Calu3 (cell line): Measurements from ENCODE around the gene LHB. TPM values are rescaled to one million over a fixed set of nuclear protein-coding genes. Genes with fewer than 3 reads are reported as not detected.

Experiments
- BruUV-seq: library from RNA; stranded (reverse); fragments of 400-500 nt; replicated peaks from 2 replicates; lab custom pipeline; 2021; lab: Mats Ljungman, UMichigan
- CTCF ChIA-PET: fragments of 300-600 bp; sonication (Branson Sonifier 250); formaldehyde crosslinking; loops from one replicate; lab custom pipeline; 2022; ENCODE audit warnings: antibody characterized with exemption; lab: Charles Lee
- DNase-seq: peaks from one replicate; pipeline ENCODE4 v3.0.0; 2022
- H3K27ac Mint-ChIP-seq: one replicate; pipeline ENCODE4 v1.8.0; 2022; ENCODE audit warnings: mixed read lengths; ENCODE audit not compliant: unreplicated experiment
- H3K27me3 Mint-ChIP-seq: one replicate; pipeline ENCODE4 v1.8.0; 2022; ENCODE audit warnings: mixed read lengths; ENCODE audit not compliant: unreplicated experiment
- H3K36me3 Mint-ChIP-seq: one replicate; pipeline ENCODE4 v1.8.0; 2022; ENCODE audit warnings: mild to moderate bottlenecking, moderate library complexity, mixed read lengths; ENCODE audit not compliant: insufficient read depth, unreplicated experiment
- H3K4me1 Mint-ChIP-seq: one replicate; pipeline ENCODE4 v1.8.0; 2022; ENCODE audit warnings: mild to moderate bottlenecking, low read depth, mixed read lengths; ENCODE audit not compliant: unreplicated experiment
- H3K4me3 Mint-ChIP-seq: one replicate; pipeline ENCODE4 v1.8.0; 2022; ENCODE audit warnings: mild to moderate bottlenecking, low read depth, moderate library complexity, mixed read lengths; ENCODE audit not compliant: unreplicated experiment
- H3K9me3 Mint-ChIP-seq: one replicate; pipeline ENCODE4 v1.8.0; 2022; ENCODE audit warnings: low read depth, mixed read lengths; ENCODE audit not compliant: unreplicated experiment
- intact Hi-C: fragments of 100-400 bp; cut with micrococcal nuclease; formaldehyde crosslinking; loops from one replicate; pipeline ENCODE4 v1.10.0; 2022; ENCODE audit not compliant: unreplicated experiment
- microRNA-seq: library from miRNA; unstranded; fragments of <30 nt; microRNA quantifications from one replicate; pipeline ENCODE4 v1.2.0, GENCODE V29; 2022
- total RNA-seq: library from RNA; stranded (reverse); gene quantifications from 2 replicates; pipeline ENCODE4 v1.2.3, GENCODE V29; 2022
- TF ChIP-seq, protein P1 (sequence below): fragments of 200-600 bp; IDR thresholded peaks from one replicate; pipeline ENCODE4 v1.8.0; 2022; ENCODE audit warnings: antibody characterized with exemption; ENCODE audit not compliant: unreplicated experiment

The LHB gene
- total RNA-seq, 1 experiment from 2014 or later = 1.1 TPM

DNA sequence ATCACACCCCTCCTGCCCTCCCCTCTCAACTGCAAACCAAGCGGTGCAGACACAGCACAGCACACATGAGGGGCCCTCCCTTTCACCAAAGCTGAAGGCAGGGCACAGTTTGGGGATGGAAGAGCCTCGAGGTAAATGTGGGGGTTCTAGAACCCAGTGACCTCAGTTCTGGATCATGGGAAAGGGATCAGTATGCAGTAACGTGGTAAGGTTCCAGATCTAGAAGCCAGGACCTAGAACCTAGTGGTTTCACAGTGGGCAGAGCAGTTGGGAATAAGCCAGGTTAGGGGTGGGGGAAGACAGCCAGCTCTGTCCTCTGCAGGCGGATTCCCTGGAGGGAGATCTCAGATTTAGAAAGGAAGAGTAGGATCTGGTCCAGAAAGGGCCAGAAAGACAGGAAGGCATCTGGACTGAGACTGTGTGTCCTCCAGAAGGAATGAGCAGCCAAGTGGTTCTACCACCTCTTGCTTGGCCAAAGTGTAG, 48.7 kb downstream of the LHB start:
- Mint-ChIP-seq H3K27ac (peak overlapping the region; percentile 99), H3K36me3 (peaks cover 75% of the 10 kb centered on the region), H3K27me3 (no peaks in the 10 kb centered on the region), H3K9me3 (no peaks in the 10 kb centered on the region), H3K4me3 (peak overlapping the region; percentile 98), H3K4me1 (peaks cover 25% of the 10 kb centered on the region)
- no peak for DNase-seq
- TSS peak; percentile 10 for BruUV-seq
- intact Hi-C loops = loop anchor here (5.0 kb wide), 1 partner anchor 331 kb away; the partner anchor contains the start of gene DBP
- CTCF ChIA-PET = no interaction called here
- TF ChIP-seq, protein P1, sequence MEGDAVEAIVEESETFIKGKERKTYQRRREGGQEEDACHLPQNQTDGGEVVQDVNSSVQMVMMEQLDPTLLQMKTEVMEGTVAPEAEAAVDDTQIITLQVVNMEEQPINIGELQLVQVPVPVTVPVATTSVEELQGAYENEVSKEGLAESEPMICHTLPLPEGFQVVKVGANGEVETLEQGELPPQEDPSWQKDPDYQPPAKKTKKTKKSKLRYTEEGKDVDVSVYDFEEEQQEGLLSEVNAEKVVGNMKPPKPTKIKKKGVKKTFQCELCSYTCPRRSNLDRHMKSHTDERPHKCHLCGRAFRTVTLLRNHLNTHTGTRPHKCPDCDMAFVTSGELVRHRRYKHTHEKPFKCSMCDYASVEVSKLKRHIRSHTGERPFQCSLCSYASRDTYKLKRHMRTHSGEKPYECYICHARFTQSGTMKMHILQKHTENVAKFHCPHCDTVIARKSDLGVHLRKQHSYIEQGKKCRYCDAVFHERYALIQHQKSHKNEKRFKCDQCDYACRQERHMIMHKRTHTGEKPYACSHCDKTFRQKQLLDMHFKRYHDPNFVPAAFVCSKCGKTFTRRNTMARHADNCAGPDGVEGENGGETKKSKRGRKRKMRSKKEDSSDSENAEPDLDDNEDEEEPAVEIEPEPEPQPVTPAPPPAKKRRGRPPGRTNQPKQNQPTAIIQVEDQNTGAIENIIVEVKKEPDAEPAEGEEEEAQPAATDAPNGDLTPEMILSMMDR = no peak

DNA sequence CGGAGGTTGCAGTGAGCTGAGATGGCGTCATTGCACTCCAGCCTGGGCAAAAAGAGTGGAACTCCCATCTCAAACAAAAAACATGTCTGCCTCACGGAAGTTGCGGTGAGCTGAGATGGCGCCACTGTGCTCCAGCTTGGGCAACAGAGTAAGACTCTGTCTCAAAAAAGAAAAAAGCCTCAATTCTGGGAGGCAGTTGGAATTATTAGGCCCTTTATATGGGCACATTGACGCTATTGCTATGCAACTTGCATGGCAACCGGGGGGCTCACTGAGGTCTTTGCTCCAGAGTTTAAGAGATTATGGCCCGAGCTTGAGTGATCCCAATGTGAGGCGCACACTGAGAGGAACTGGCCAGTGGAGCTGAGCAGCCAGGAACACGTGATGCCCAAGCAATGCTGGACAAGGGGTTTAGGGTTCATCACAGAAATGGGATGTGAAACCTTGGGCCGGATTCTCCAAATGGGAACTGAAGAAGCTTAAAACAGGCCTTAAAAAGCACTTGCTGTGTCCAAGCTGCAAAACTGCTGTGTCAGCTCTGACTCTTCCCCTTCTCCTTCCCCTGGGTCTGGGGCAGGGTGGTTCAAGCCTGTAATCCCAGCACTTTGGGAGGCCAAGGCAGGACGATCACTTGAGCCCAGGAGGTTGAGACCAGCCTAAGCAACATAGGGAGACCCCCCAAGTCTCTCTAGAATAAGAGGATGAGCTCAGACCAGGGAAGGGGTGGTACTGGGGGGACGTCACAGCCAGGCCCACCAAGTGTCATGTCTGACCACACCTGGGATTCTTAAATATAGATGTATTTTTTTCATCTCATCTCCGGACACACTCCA, 49.3 kb downstream of the LHB start:
- no peak for DNase-seq
- H3K27me3 Mint-ChIP-seq = no peaks in the 10 kb centered on the region
- H3K4me1 Mint-ChIP-seq = peaks cover 31% of the 10 kb centered on the region
- peaks cover 82% of the 10 kb centered on the region for H3K36me3 Mint-ChIP-seq
- peak overlapping the region; percentile 98 for H3K4me3 Mint-ChIP-seq
- H3K27ac Mint-ChIP-seq = peak overlapping the region; percentile 99
- CTCF ChIA-PET = interaction anchor here (0.6 to 1.4 kb wide), 2 partner anchors 9 to 26 kb away, joined by 3 to 4 read pairs; partner anchors contain the start of genes GYS1 and RUVBL2
- intact Hi-C loops = loop anchor here (5.0 kb wide), 1 partner anchor 330 kb away; the partner anchor contains the start of gene DBP
- TF ChIP-seq, protein P1 = no peak
- no peaks in the 10 kb centered on the region for H3K9me3 Mint-ChIP-seq
- no TSS peak for BruUV-seq

DNA sequence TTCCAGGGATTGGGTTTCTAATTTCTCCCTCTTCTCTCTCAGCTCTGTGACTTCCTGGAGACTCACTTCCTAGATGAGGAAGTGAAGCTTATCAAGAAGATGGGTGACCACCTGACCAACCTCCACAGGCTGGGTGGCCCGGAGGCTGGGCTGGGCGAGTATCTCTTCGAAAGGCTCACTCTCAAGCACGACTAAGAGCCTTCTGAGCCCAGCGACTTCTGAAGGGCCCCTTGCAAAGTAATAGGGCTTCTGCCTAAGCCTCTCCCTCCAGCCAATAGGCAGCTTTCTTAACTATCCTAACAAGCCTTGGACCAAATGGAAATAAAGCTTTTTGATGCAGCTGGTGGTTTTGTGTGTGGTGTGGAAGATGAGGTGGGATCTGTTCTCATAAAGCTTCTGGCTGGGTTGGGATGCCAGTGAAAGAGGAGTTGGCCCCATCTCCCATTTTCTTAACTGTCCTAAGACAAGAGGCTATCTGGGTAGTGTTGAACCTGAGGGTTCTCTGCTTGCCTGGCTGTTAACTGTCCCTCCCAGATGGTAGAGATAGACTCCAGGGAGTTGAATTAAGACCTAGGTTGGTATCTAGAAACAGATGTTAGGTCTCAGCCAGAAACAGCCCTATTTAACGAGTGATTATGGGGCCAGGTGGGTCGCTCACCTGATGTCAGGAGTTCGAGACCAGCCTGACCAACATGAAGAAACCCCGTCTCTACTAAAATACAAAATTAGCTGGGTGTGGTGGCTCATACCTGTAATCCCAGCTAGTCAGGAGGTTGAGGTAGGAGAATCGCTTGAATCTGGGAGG, 50.1 kb downstream of the LHB start:
- no TSS peak for BruUV-seq
- Mint-ChIP-seq H3K9me3 (no peaks in the 10 kb centered on the region), H3K27ac (peak overlapping the region; percentile 99), H3K4me1 (peaks cover 39% of the 10 kb centered on the region), H3K27me3 (no peaks in the 10 kb centered on the region), H3K4me3 (peak overlapping the region; percentile 98), H3K36me3 (peaks cover 88% of the 10 kb centered on the region)
- intact Hi-C loops = loop anchor here (5.0 kb wide), 1 partner anchor 329 kb away; the partner anchor contains the start of gene DBP
- DNase-seq = no peak
- TF ChIP-seq, protein P1 = no peak
- CTCF ChIA-PET = interaction anchor here (1.4 kb wide), 1 partner anchor 27 kb away, joined by 4 read pairs; the partner anchor contains the start of genes GYS1 and RUVBL2

Small RNA genes lying within 50 kb of the gene (microRNA-seq; reads per million reads assigned to microRNA genes)
- gene MIR6798 = not detected

Other genes starting within 250 kb of the LHB start
- gene BCAT2, start 206.1 kb downstream of the LHB start, total RNA-seq = 84.4 and 91.0 TPM in 2 replicates
- gene HSD17B14, start 180.6 kb downstream of the LHB start, total RNA-seq = 2.6 and 5.7 TPM in 2 replicates
- 57.6 and 72.2 TPM in 2 replicates for gene PLEKHA4, start 148.5 kb downstream of the LHB start, total RNA-seq
- gene PPP1R15A, start 144.7 kb downstream of the LHB start, total RNA-seq = 118 TPM in 2 replicates
- not detected in 2 replicates for gene TULP2, start 118.3 kb downstream of the LHB start, total RNA-seq
- gene NUCB1, start 116.8 kb downstream of the LHB start, total RNA-seq = 162 and 173 TPM in 2 replicates
- gene DHDH, start 83.4 kb downstream of the LHB start, total RNA-seq = 2.1 and 5.3 TPM in 2 replicates
- gene BAX, start 62.2 kb downstream of the LHB start, total RNA-seq = 141 and 147 TPM in 2 replicates
- 1,459 and 1,979 TPM in 2 replicates for gene FTL, start 51.8 kb downstream of the LHB start, total RNA-seq
- 59.6 and 64.7 TPM in 2 replicates for gene GYS1, start 23.8 kb downstream of the LHB start, total RNA-seq
- gene RUVBL2, start 23.2 kb downstream of the LHB start, total RNA-seq = 184 and 199 TPM in 2 replicates
- gene CGB3, start 7.2 kb upstream of the LHB start, total RNA-seq = 1.1 TPM in 1 of 2 replicates, not detected in the other
- 0.52 TPM in 1 of 2 replicates, not detected in the other for gene CGB2, start 14.8 kb upstream of the LHB start, total RNA-seq
- not detected in 2 replicates for gene CGB1, start 19.8 kb upstream of the LHB start, total RNA-seq
- 2.6 and 3.3 TPM in 2 replicates for gene CGB5, start 26.8 kb upstream of the LHB start, total RNA-seq
- gene CGB8, start 32.0 kb upstream of the LHB start, total RNA-seq = 0.54 and 0.56 TPM in 2 replicates
- 0.66 and 1.0 TPM in 2 replicates for gene CGB7, start 40.7 kb upstream of the LHB start, total RNA-seq
- 0.69 and 0.83 TPM in 2 replicates for gene NTF4, start 47.7 kb upstream of the LHB start, total RNA-seq
- not detected in 2 replicates for gene KCNA7, start 55.6 kb upstream of the LHB start, total RNA-seq
- 310 and 325 TPM in 2 replicates for gene SNRNP70, start 68.4 kb upstream of the LHB start, total RNA-seq
- gene LIN7B, start 97.3 kb upstream of the LHB start, total RNA-seq = 7.0 and 7.5 TPM in 2 replicates
- 1.9 and 2.0 TPM in 2 replicates for gene C19orf73, start 102.1 kb upstream of the LHB start, total RNA-seq
- 4.9 and 6.0 TPM in 2 replicates for gene PPFIA3, start 102.5 kb upstream of the LHB start, total RNA-seq
- gene HRC, start 138.3 kb upstream of the LHB start, total RNA-seq = not detected in 2 replicates
- gene TRPM4, start 140.7 kb upstream of the LHB start, total RNA-seq = 70.0 and 79.9 TPM in 2 replicates